NOMO-1 treated with DMSO at 0.1 percent for 48 hours (cell line): ENCODE data around the gene NFE2L1.
"Not testable (repeated sequence)": the region's sequence is repeated elsewhere in the genome, so short reads cannot be mapped to it uniquely, and the experiment has no call there.

Experiments used
- DNase-seq: peaks from one replicate; lab custom pipeline; 2025; ENCODE audit not compliant: unreplicated experiment; lab: John Stamatoyannopoulos, UW

NFE2L1 gene

GRCh38 chr17:48067245-48067644, 19.1 kb downstream of the NFE2L1 start:
- DNase-seq, result no peak

- DNase-seq, result not testable (repeated sequence)
Measured at GRCh38 chr17:48067808-48068207, 19.6 kb downstream of the NFE2L1 start.

- DNase-seq, result no peak
Measured at GRCh38 chr17:48068491-48068961, 20.4 kb downstream of the NFE2L1 start.

GRCh38 chr17:48070195-48070594, 22.0 kb downstream of the NFE2L1 start:
- DNase-seq, result no peak

- no peak for DNase-seq
Measured at GRCh38 chr17:48071654-48072053, 23.5 kb downstream of the NFE2L1 start.

- DNase-seq, result not testable (repeated sequence)
Measured at GRCh38 chr17:48072811-48073210, 24.7 kb downstream of the NFE2L1 start.

GRCh38 chr17:48073566-48074094, 25.5 kb downstream of the NFE2L1 start:
- not testable (repeated sequence) for DNase-seq

GRCh38 chr17:48074322-48075081, 26.3 kb downstream of the NFE2L1 start:
- peak; percentile 57 for DNase-seq

GRCh38 chr17:48077152-48077551, 29.0 kb downstream of the NFE2L1 start:
- DNase-seq, result not testable (repeated sequence)

- DNase-seq, result no peak
Measured at GRCh38 chr17:48081858-48082257, 33.7 kb downstream of the NFE2L1 start.

- DNase-seq, result no peak
Measured at GRCh38 chr17:48084932-48085331, 36.8 kb downstream of the NFE2L1 start.

GRCh38 chr17:48093341-48094045, 45.3 kb downstream of the NFE2L1 start:
- no peak for DNase-seq

GRCh38 chr17:48095611-48096010, 47.5 kb downstream of the NFE2L1 start:
- no peak for DNase-seq

- DNase-seq, result no peak
Measured at GRCh38 chr17:48100160-48100559, 52.0 kb downstream of the NFE2L1 start.

- no peak for DNase-seq
Measured at GRCh38 chr17:48100591-48101011, 52.4 kb downstream of the NFE2L1 start.

GRCh38 chr17:48101012-48101720, 53.0 kb downstream of the NFE2L1 start, which contains the start of gene CBX1:
TSS of gene CBX1 (minus strand) at chr17:48101478. CDS start at chr17:48077004, 24,474 bp downstream.
- peak; percentile 84 for DNase-seq

- DNase-seq, result peak; percentile 16
Measured at GRCh38 chr17:48102043-48102750, 54.0 kb downstream of the NFE2L1 start.

GRCh38 chr17:48102798-48103715, 54.9 kb downstream of the NFE2L1 start:
- peak; percentile 30 for DNase-seq

- no peak for DNase-seq
Measured at GRCh38 chr17:48104440-48104839, 56.3 kb downstream of the NFE2L1 start.

- DNase-seq, result no peak
Measured at GRCh38 chr17:48106802-48107136, 58.6 kb downstream of the NFE2L1 start.
